Panc1 (cell line): ENCODE data around the gene CPO.

ENCODE experiments used
- POLR2AphosphoS5 ChIP-seq: IDR thresholded peaks from 2 replicates; pipeline ENCODE4 v1.6.1; 2012; ENCODE audit warnings: mild to moderate bottlenecking, low read depth, low read length, moderate library complexity
- TCF7L2 ChIP-seq: IDR thresholded peaks from 2 replicates; pipeline ENCODE4 v1.6.1; 2011; ENCODE audit warnings: mild to moderate bottlenecking, low read depth, low read length, inconsistent platforms
- TF ChIP-seq, protein P1 (sequence below): fragments of 450-650 bp; IDR thresholded peaks from 2 replicates; pipeline ENCODE4 v1.5.1; 2017; ENCODE audit warnings: mild to moderate bottlenecking
- TF ChIP-seq, protein P2 (sequence below), 2 experiments: IDR thresholded peaks; 2 replicates each; pipeline ENCODE4 v1.6.1; 2011 to 2012; ENCODE audit warnings: low read depth in 2 of 2, control low read depth in 1 of 2, low read length in 1 of 2, mild to moderate bottlenecking in 1 of 2, moderate library complexity in 1 of 2; ENCODE audit not compliant: insufficient read depth in 1 of 2

DNA sequence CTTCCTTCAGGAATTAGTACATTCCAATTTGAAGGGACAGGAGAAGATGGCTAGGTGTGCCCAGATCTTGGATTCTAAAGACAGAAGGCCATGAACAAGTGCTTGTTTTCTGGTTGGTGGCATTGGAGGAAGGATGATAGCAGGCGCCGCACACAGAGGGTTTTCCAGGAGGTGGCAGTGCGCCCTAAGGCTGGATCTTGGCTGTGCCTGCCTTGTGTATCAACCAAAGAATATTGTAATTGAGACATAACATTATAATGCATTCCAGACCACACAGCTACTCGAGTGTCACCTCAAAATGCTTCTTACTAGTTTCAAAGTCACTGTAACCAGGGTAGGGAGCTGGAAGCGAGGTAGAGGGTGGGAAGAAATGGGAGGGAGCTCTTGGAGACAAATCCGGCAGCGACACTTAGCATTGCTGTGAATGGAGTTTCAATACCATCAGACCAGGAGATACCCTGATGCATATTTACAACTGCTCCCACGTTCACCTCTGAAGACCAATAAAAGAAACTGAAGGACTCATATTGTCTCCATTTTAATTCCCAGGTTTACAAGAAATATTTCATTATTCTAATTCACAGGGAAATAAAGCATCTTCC, 42.5 kb downstream of the CPO start:
- TF ChIP-seq, protein P1, sequence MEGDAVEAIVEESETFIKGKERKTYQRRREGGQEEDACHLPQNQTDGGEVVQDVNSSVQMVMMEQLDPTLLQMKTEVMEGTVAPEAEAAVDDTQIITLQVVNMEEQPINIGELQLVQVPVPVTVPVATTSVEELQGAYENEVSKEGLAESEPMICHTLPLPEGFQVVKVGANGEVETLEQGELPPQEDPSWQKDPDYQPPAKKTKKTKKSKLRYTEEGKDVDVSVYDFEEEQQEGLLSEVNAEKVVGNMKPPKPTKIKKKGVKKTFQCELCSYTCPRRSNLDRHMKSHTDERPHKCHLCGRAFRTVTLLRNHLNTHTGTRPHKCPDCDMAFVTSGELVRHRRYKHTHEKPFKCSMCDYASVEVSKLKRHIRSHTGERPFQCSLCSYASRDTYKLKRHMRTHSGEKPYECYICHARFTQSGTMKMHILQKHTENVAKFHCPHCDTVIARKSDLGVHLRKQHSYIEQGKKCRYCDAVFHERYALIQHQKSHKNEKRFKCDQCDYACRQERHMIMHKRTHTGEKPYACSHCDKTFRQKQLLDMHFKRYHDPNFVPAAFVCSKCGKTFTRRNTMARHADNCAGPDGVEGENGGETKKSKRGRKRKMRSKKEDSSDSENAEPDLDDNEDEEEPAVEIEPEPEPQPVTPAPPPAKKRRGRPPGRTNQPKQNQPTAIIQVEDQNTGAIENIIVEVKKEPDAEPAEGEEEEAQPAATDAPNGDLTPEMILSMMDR: peak; percentile 90
- TF ChIP-seq, protein P2, sequence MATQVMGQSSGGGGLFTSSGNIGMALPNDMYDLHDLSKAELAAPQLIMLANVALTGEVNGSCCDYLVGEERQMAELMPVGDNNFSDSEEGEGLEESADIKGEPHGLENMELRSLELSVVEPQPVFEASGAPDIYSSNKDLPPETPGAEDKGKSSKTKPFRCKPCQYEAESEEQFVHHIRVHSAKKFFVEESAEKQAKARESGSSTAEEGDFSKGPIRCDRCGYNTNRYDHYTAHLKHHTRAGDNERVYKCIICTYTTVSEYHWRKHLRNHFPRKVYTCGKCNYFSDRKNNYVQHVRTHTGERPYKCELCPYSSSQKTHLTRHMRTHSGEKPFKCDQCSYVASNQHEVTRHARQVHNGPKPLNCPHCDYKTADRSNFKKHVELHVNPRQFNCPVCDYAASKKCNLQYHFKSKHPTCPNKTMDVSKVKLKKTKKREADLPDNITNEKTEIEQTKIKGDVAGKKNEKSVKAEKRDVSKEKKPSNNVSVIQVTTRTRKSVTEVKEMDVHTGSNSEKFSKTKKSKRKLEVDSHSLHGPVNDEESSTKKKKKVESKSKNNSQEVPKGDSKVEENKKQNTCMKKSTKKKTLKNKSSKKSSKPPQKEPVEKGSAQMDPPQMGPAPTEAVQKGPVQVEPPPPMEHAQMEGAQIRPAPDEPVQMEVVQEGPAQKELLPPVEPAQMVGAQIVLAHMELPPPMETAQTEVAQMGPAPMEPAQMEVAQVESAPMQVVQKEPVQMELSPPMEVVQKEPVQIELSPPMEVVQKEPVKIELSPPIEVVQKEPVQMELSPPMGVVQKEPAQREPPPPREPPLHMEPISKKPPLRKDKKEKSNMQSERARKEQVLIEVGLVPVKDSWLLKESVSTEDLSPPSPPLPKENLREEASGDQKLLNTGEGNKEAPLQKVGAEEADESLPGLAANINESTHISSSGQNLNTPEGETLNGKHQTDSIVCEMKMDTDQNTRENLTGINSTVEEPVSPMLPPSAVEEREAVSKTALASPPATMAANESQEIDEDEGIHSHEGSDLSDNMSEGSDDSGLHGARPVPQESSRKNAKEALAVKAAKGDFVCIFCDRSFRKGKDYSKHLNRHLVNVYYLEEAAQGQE (IDR thresholded peaks at IDR 0.05; ENCODE audit: insufficient read depth in 1 of 2, low read depth in 2 of 2, low read length in 1 of 2): no peak
- TF ChIP-seq TCF7L2 (no peak), POLR2AphosphoS5 (no peak)
